Embryonic facial prominence (tissue), 1 donor: ENCODE data around the gene KIAA1549.
"Not testable (repeated sequence)": the region's sequence is repeated elsewhere in the genome, so short reads cannot be mapped to it uniquely, and the experiment has no call there.

Source experiments
- DNase-seq: peaks from one replicate; pipeline ENCODE4 v3.0.0-alpha.2; 2016; ENCODE audit errors: extremely low spot score

The KIAA1549 gene

DNA sequence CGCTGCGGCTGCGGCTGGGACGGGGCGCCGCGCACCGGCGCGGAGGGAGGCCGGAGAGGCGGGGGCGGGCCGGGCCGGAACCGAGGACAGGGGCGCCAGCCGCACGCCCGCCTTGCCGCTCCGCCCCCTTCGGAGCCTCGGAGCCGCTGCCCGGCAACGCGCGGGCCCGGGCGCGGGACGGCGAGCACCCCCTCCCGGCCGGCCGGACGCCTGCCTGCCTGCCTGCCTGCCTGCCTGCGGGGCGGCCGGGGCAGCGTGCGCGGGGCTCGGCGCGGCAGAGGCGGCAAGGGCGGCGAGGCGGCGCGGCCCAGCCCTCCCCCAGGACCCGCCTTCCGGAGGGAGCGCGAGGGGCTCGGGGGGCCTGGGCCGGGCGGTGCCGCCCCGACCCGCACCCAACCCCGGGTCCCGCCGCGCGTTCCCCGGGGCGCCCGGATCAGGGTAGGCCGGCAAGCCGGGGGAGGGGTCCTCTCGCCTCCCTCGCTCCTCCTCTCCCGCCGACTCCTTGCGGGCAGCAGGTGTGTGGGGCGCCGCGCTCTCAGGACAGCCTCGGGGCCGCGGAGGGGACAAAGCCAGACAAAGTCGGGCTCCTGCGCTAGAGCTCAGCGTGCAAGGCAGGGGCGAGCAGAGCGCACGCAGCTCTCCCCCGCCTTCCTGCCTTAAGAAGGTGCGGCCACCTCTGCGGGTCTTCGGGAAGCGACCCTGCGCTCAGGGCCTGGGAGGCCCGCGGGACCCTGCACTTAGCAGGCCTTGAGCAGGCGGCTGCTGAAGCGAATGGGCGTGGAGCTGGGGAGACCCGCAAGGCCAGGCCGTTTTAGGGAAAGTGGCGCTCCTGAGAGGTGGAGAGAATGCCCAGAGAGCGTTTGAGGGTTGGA is at the start of gene KIAA1549:
Gene KIAA1549 (minus strand): TSS at position 58 of the 872 bp plus-strand sequence. CDS start 120 bp downstream, outside the sequence.
- DNase-seq: peak; percentile 27

- DNase-seq: no peak
Observed at GRCh38 chr7:139029353-139029752, 48.2 kb upstream of the KIAA1549 start.

- no peak for DNase-seq
Observed at GRCh38 chr7:139026551-139026950, 45.4 kb upstream of the KIAA1549 start.

GRCh38 chr7:139025861-139026260 is 44.7 kb upstream of the KIAA1549 start:
- DNase-seq: not testable (repeated sequence)

GRCh38 chr7:139023076-139023475 is 41.9 kb upstream of the KIAA1549 start:
- DNase-seq: no peak

GRCh38 chr7:139022286-139022685 is 41.1 kb upstream of the KIAA1549 start:
- DNase-seq: no peak

- DNase-seq: no peak
Observed at GRCh38 chr7:139018910-139019309, 37.7 kb upstream of the KIAA1549 start.

GRCh38 chr7:139016931-139017511 is 35.8 kb upstream of the KIAA1549 start:
- no peak for DNase-seq

DNA sequence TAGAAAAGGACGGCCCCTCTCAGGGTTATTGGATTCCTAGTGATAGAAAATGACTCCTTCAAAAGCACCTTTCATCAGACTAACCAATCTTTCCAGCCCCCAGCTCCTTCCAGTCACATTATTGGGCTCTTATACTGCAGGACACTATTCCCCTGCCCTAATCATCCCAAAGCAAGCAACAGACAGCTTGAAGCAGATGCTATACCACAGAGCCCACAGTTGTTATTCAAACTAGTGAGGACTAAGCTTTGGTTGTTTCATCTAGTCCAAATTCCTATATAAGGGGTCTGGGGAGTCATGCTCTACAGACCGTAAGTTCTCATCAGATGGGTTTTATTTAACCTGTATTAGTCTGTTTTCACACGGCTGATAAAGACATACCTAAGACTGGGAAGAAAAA is 30.2 kb upstream of the KIAA1549 start:
- DNase-seq: no peak

GRCh38 chr7:139004321-139005090 is 23.3 kb upstream of the KIAA1549 start:
- DNase-seq: no peak

DNA sequence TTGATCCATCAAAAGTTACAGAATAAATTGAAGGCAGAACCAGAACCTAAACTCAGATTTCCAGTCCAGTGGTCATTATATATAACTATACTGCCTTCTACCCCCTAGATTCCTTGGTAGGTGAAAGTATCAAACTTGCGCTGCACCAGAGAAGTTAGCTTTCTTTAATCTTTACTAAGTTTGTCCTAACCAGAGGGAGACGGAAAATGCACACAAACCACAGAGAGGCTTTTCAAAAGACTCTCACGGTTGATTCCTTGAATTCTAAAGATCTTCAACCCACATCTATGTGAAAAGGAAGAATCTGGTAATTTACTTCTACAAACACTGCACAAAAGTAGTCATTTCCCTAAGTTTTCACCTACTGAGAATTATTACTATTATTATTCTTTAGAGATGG is 18.2 kb upstream of the KIAA1549 start:
- no peak for DNase-seq

- no peak for DNase-seq
Observed at GRCh38 chr7:138992052-138992531, 10.9 kb upstream of the KIAA1549 start.

DNA sequence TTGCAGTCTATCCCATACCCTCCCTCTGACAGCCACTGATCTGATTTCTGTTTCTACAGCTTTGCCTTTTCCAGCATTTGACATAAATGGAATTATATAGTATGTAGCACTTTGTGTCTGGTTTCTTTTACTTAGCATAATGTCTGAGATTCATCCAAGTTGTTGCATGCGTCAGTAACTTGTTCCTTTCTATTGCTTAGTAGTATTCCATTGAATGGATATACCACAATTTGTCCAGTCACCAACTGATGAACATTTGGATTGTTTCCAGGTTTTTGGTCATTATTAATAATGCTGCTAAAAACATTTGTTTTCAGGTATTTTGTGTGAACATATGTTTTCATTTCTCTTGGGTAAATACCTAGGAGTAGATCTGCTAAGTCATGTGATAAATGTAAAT is 6.5 kb upstream of the KIAA1549 start:
- DNase-seq: no peak

DNA sequence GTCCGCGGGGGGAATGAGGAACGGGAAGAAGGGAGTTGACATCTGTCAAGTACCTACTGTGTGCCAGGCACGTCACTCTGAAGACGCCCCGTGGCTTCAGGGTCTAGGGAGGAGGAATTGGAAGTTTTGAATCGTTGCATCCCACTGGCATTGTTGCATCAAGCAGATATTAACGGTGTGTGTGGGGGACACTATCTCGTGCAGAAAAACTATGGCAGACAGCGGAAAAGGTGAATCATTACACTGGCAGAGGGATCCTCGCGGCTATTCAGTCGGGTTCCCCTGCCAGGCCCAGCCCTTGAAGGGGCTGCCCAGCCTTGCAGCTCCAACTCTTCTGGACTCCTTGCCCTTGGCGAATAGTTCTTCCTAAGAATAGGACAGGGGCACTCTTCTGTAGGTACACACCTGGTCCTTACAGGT is 1.0 kb upstream of the KIAA1549 start:
- no peak for DNase-seq

DNA sequence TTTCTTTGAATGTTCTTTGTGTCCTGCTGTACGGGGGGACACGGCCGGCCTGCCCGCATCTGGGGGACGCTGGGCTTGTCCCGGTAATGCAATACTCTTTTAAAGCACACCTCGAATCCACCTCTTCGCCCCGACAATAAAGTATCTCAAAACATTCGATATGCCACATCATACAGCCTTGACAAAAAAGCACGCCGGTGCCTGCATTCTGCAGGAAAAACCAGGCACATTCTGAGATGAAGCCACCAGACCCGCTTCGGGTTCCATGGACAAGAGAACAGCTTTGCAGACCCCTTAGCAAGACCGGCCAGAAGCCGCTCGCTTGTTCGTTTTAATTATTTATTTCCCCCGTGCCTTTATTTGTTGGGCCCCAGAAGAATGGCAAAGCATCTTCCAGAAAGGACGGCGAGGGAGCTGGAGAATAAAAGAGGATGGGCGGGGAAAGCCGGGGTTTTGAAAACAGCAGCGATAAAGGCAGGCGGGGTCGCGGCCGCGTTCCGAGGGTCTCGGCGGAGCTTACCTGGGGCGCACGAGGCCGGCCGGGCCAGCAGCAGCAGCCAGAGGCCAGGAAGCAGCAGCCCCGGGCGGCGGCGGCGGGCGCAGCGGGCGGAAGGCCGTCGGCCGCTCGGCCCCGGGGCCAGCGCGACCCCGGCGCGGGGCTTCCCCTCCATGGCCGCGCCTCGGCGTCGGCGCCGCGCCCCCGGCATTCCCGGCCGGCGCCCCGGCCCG is 462 bp downstream of the KIAA1549 start:
- DNase-seq: no peak

DNA sequence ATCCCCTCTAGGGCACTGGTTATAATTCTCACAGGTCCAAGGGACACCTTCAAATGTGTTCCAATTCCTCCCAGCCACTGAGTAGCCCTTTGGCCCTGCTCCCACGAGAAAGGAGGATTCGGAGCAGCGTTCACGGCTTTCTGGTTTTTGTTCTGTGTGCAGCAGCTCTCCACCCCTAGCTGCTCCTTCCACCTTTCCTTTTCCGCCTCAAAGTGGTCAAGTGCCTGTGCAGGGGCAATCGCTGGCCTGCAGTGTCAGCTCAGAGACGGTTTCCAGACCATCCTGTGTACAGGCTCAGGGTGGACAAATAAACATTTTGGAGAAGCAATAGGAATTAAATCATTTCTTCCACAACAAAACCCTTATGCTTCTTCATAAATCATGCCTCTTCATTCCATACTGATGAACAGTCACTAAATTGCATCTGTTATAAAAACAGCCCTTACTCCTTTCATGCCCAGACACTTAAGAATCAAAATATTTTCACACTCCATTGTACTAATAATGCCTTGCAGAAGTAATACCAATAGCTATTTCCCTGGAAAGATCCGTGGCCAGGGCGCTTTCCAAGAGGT is 1.1 kb downstream of the KIAA1549 start:
- DNase-seq: no peak

DNA sequence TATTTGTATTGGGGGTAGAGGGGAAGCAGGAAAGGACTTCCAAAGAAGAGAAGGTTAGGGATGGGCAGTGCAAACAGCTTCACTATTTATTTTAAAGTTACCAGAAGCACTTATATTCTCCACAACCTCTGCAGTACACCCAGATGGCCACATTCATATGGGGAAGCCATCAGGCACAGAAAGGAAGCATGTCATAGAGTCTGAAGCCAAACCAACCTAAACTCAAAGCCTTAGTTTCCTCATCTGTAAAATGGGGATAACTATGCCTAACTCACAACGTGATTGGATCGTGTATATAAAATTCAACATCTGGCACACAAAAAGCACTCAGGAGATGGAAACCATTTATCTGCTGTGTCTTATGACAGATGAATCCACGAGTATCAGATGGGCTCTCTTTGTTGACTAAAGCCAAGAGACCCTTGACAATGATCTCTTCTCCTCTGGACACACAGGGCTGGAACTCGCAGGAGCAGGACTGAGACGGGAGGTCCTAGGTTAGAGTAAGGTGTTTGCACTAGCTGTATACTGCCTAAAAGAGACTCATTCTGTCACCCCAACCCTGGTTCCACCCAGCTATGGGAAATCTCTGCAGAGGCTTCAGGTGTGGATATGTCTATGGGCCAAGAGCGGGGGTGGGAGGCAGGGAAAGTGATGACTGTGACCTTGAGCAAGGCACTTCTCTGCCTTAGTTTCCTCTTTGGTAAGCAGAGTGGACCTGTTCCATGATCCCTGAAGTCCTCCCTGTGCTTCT is 1.8 kb downstream of the KIAA1549 start:
- no peak for DNase-seq

DNA sequence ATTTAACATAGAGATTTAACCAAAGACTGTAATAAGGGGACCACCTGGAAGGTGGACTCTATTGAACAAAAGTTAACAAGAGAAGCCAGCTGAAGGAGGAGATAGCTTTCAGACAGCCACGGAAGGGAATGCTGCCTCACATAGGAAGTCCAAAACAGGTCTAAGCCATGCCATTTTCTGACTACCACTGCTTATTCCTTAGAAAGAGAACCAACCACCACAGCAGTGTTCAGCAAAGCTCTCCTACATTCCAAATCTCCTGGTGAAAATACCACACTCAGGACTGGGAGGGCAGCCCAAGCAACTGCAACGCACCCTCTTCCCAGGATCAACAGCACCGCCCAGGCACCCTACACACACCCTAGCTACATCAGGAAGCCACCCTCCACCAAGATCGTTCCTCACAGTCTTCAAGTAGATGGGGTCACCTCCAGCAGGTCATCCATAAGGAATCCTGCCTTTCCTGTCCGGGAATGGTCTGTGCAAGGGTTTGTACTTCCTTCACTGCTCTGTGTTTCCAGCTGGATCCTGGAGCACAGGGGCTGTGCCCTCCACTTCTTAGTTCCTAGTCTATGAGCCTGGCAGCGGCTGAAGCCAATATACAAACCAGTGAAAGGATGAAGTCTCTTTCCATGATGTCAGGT is 2.5 kb downstream of the KIAA1549 start:
- DNase-seq: no peak

- not testable (repeated sequence) for DNase-seq
Observed at GRCh38 chr7:138976161-138976560, 5.0 kb downstream of the KIAA1549 start.
